C4-2B (cell line): ENCODE measurements around the gene IRF5.

ENCODE experiments used
- CTCF ChIP-seq: fragments of 450-650 bp; conservative IDR thresholded peaks from 2 replicates; pipeline ENCODE4 v1.5.1; 2017; ENCODE audit warnings: mild to moderate bottlenecking
- ZFX ChIP-seq: fragments of 450-650 bp; IDR thresholded peaks from 2 replicates; pipeline ENCODE4 v1.6.1; 2017

- TF ChIP-seq CTCF = no peak
- TF ChIP-seq ZFX = no peak
Observed at GRCh38 chr7:128938544-128939074, 882 bp downstream of the IRF5 start.
